ENCODE data around the gene MGAT4A.

Gene MGAT4A

GRCh38 chr2:98650998-98651397 is 79.9 kb downstream of the MGAT4A start:
- no peaks in the 10 kb centered on the region for H3K79me2 ChIP-seq (ENCODE audit: insufficient read depth, low read length)
- no peaks in the 10 kb centered on the region for H3K9me2 ChIP-seq (ENCODE audit: low read depth, low read length)
- no peaks in the 10 kb centered on the region for H3K9me3 ChIP-seq (ENCODE audit: low read length)
- no peaks in the 10 kb centered on the region for H4K20me1 ChIP-seq (ENCODE audit: insufficient read depth, low read length)
- no peak for TF ChIP-seq CTCF (IDR thresholded peaks at IDR 0.05; ENCODE audit: low read length)
- no peak for TF ChIP-seq EZH2 (IDR thresholded peaks at IDR 0.05; ENCODE audit: borderline replicate concordance, low read length)
- no peak overlapping the region for H3K9ac ChIP-seq (ENCODE audit: low read length)
- H3K4me3 ChIP-seq (ENCODE audit: low read depth, low read length, poor library complexity, severe bottlenecking) = no peak overlapping the region
- no peaks in the 10 kb centered on the region for H3K36me3 ChIP-seq (ENCODE audit: insufficient read depth, low read length)
- no peak overlapping the region for H3K4me2 ChIP-seq (ENCODE audit: low read length)
- H3K27me3 ChIP-seq (ENCODE audit: insufficient read depth, low read length) = no peaks in the 10 kb centered on the region
- no peaks in the 10 kb centered on the region for H3F3A ChIP-seq (ENCODE audit: insufficient read depth, low read length)
- peaks cover 12% of the 10 kb centered on the region for H3K4me1 ChIP-seq (ENCODE audit: insufficient read depth, low read length, severe bottlenecking)
- H2AFZ ChIP-seq (ENCODE audit: low read length) = no peak overlapping the region
- no peak overlapping the region for H3K27ac ChIP-seq (ENCODE audit: low read depth, low read length, poor library complexity, severe bottlenecking)

- no peaks in the 10 kb centered on the region for H3K27me3 ChIP-seq (ENCODE audit: insufficient read depth, low read length)
- TF ChIP-seq CTCF (IDR thresholded peaks at IDR 0.05; ENCODE audit: low read length) (no peak), EZH2 (IDR thresholded peaks at IDR 0.05; ENCODE audit: borderline replicate concordance, low read length) (no peak)
- no peak overlapping the region for H3K4me3 ChIP-seq (ENCODE audit: low read depth, low read length, poor library complexity, severe bottlenecking)
- no peaks in the 10 kb centered on the region for H3K36me3 ChIP-seq (ENCODE audit: insufficient read depth, low read length)
- H3K27ac ChIP-seq (ENCODE audit: low read depth, low read length, poor library complexity, severe bottlenecking) = no peak overlapping the region
- no peak overlapping the region for H3K9ac ChIP-seq (ENCODE audit: low read length)
- no peaks in the 10 kb centered on the region for H3K9me2 ChIP-seq (ENCODE audit: low read depth, low read length)
- H3K79me2 ChIP-seq (ENCODE audit: insufficient read depth, low read length) = no peaks in the 10 kb centered on the region
- H4K20me1 ChIP-seq (ENCODE audit: insufficient read depth, low read length) = no peaks in the 10 kb centered on the region
- peaks cover 7% of the 10 kb centered on the region for H3K4me1 ChIP-seq (ENCODE audit: insufficient read depth, low read length, severe bottlenecking)
- H2AFZ ChIP-seq (ENCODE audit: low read length) = no peak overlapping the region
- H3K4me2 ChIP-seq (ENCODE audit: low read length) = no peak overlapping the region
- H3F3A ChIP-seq (ENCODE audit: insufficient read depth, low read length) = no peaks in the 10 kb centered on the region
- H3K9me3 ChIP-seq (ENCODE audit: low read length) = no peaks in the 10 kb centered on the region
Observed at GRCh38 chr2:98649992-98650375, 80.9 kb downstream of the MGAT4A start.

GRCh38 chr2:98649135-98649991 is 81.6 kb downstream of the MGAT4A start:
- Histone ChIP-seq H3K4me3 (ENCODE audit: low read depth, low read length, poor library complexity, severe bottlenecking) (no peak overlapping the region), H2AFZ (ENCODE audit: low read length) (no peak overlapping the region), H3K4me1 (ENCODE audit: insufficient read depth, low read length, severe bottlenecking) (peaks cover 1% of the 10 kb centered on the region), H3K9ac (ENCODE audit: low read length) (no peak overlapping the region), H3K4me2 (ENCODE audit: low read length) (no peak overlapping the region), H3F3A (ENCODE audit: insufficient read depth, low read length) (no peaks in the 10 kb centered on the region), H3K79me2 (ENCODE audit: insufficient read depth, low read length) (no peaks in the 10 kb centered on the region), H3K9me3 (ENCODE audit: low read length) (no peaks in the 10 kb centered on the region), H4K20me1 (ENCODE audit: insufficient read depth, low read length) (no peaks in the 10 kb centered on the region), H3K27ac (ENCODE audit: low read depth, low read length, poor library complexity, severe bottlenecking) (no peak overlapping the region), H3K27me3 (ENCODE audit: insufficient read depth, low read length) (no peaks in the 10 kb centered on the region), H3K36me3 (ENCODE audit: insufficient read depth, low read length) (no peaks in the 10 kb centered on the region), H3K9me2 (ENCODE audit: low read depth, low read length) (no peaks in the 10 kb centered on the region)
- peak; percentile 96 for TF ChIP-seq CTCF (IDR thresholded peaks at IDR 0.05; ENCODE audit: low read length)
- no peak for TF ChIP-seq EZH2 (IDR thresholded peaks at IDR 0.05; ENCODE audit: borderline replicate concordance, low read length)
